ENCODE data around the gene HIC1. TPM values are rescaled to one million over a fixed set of nuclear protein-coding genes. Genes with fewer than 3 reads are reported as not detected.

The HIC1 gene
- total and polyA plus RNA-seq, 9 of the 15 experiments (the other 6 are each of a cell fraction or from before 2014, with no cell fraction given): 0.01 to 2.5 (median 0.18) TPM

GRCh38 chr17:2081564-2081963 lies 26.7 kb downstream of the HIC1 start:
- Histone ChIP-seq H3K27ac (ENCODE audit: extremely low read depth, low read depth, low read length) (no peak overlapping the region), H3K4me1 (replicated peaks in 1 of 2; ENCODE audit: control insufficient read depth in 2 of 2, insufficient read depth in 2 of 2, low read length in 2 of 2) (peaks cover 17 to 21% of the 10 kb centered on the region in 2 experiments), H3K9ac (ENCODE audit: insufficient read depth in 1 of 2, low read depth in 2 of 2, low read length in 2 of 2) (no peak overlapping the region), H3K4me3 (no peak overlapping the region), H3K27me3 (ENCODE audit: control insufficient read depth in 2 of 2, insufficient read depth in 2 of 2, low read length in 2 of 2) (no peaks in the 10 kb centered on the region), H4K20me1 (replicated peaks; ENCODE audit: control insufficient read depth, insufficient read depth, low read length) (no peaks in the 10 kb centered on the region; the same call in 1 of the 2 replicates), H3K36me3 (ENCODE audit: control insufficient read depth, insufficient read depth, low read length) (peaks cover 21% of the 10 kb centered on the region; the same call in 2 of the 3 replicates), H3K4me2 (ENCODE audit: insufficient read depth, low read length) (no peak overlapping the region), H3K9me1 (ENCODE audit: control insufficient read depth, insufficient read depth, low read length) (no peaks in the 10 kb centered on the region), H3K79me2 (ENCODE audit: control insufficient read depth, insufficient read depth, low read length) (no peaks in the 10 kb centered on the region), H2AFZ (ENCODE audit: low read depth, low read length) (no peak overlapping the region), H3K9me3 (replicated peaks; ENCODE audit: control insufficient read depth, insufficient read depth, low read depth, low read length) (no peaks in the 10 kb centered on the region)
- TF ChIP-seq KDM1A (IDR thresholded peaks at IDR 0.05) (no peak), PHB2 (IDR thresholded peaks at IDR 0.05; ENCODE audit: low read depth) (no peak)
- CTCF ChIA-PET (ENCODE audit: low intra/inter-chr PET ratio): no interaction called here
- 78% methylated on average over 7 of the region's 9 CpGs for WGBS (ENCODE audit: insufficient coverage, low coverage, missing lambda C conversion rate)
- in situ Hi-C loops (cut with MboI): no loop called here
- FAIRE-seq: no peak
- POLR2A ChIA-PET: interaction anchor here (0.7 kb wide), 1 partner anchor 11 kb away, joined by 3 read pairs; no protein-coding TSS in a partner anchor
- no peak for DNase-seq (ENCODE audit: extremely low read depth in 1 of 4, low spot score in 3 of 4)
- no TSS peak for BruUV-seq (replicated peaks)
- intact Hi-C loops (cut with micrococcal nuclease): no loop called here
- no peak for ATAC-seq

GRCh38 chr17:2082003-2082781 lies 27.3 kb downstream of the HIC1 start:
- in situ Hi-C loops (cut with MboI): no loop called here
- Histone ChIP-seq H3K4me2 (ENCODE audit: insufficient read depth, low read length) (no peak overlapping the region), H3K4me3 (no peak overlapping the region), H3K4me1 (replicated peaks in 1 of 2; ENCODE audit: control insufficient read depth in 2 of 2, insufficient read depth in 2 of 2, low read length in 2 of 2) (peaks cover 19 to 23% of the 10 kb centered on the region in 2 experiments), H3K27ac (ENCODE audit: extremely low read depth, low read depth, low read length) (no peak overlapping the region), H2AFZ (ENCODE audit: low read depth, low read length) (no peak overlapping the region), H4K20me1 (replicated peaks; ENCODE audit: control insufficient read depth, insufficient read depth, low read length) (no peaks in the 10 kb centered on the region; the same call in 1 of the 2 replicates), H3K9me1 (ENCODE audit: control insufficient read depth, insufficient read depth, low read length) (no peaks in the 10 kb centered on the region), H3K9me3 (replicated peaks; ENCODE audit: control insufficient read depth, insufficient read depth, low read depth, low read length) (no peaks in the 10 kb centered on the region), H3K27me3 (ENCODE audit: control insufficient read depth in 2 of 2, insufficient read depth in 2 of 2, low read length in 2 of 2) (no peaks in the 10 kb centered on the region), H3K36me3 (ENCODE audit: control insufficient read depth, insufficient read depth, low read length) (peaks cover 18% of the 10 kb centered on the region; the same call in 2 of the 3 replicates), H3K79me2 (ENCODE audit: control insufficient read depth, insufficient read depth, low read length) (no peaks in the 10 kb centered on the region), H3K9ac (ENCODE audit: insufficient read depth in 1 of 2, low read depth in 2 of 2, low read length in 2 of 2) (no peak overlapping the region)
- POLR2A ChIA-PET: interaction anchor here (0.7 kb wide), 1 partner anchor 12 kb away, joined by 3 read pairs; no protein-coding TSS in a partner anchor
- FAIRE-seq: no peak
- whole genome bisulfite sequencing (ENCODE audit: insufficient coverage, low coverage, missing lambda C conversion rate): 68% methylated on average over 7 of the region's 9 CpGs
- DNase-seq (ENCODE audit: extremely low read depth in 1 of 4, low spot score in 3 of 4): no peak
- ATAC-seq: no peak
- BruUV-seq (replicated peaks): no TSS peak
- intact Hi-C loops (cut with micrococcal nuclease): no loop called here
- CTCF ChIA-PET (ENCODE audit: low intra/inter-chr PET ratio): no interaction called here
- no peak for TF ChIP-seq ZNF655 (CRISPR knock-in tag; IDR thresholded peaks at IDR 0.05)
- no peak for TF ChIP-seq PBX2 (CRISPR knock-in tag; IDR thresholded peaks at IDR 0.05; ENCODE audit: low read depth)
- no peak for TF ChIP-seq PBX2 (tag; conservative IDR thresholded peaks at IDR 0.05; ENCODE audit: low read depth)
- no peak for TF ChIP-seq CTCFL (IDR thresholded peaks at IDR 0.05; ENCODE audit: borderline replicate concordance, insufficient read depth, low read depth, low read length, poor library complexity, severe bottlenecking)

Measured in K562 (cell line).